HEK293 (cell line): ENCODE data around the gene TOX4.
A peak's percentile ranks its signal among the peaks of the same experiment; 100 is the strongest.

ENCODE experiments used
- GFI1B ChIP-seq: fragments of 450-650 bp; formaldehyde crosslinking; IDR thresholded peaks from 2 replicates; pipeline ENCODE4 v1.5.1; 2016; ENCODE audit warnings: missing biosample characterization, missing genetic modification characterization
- GLIS2 ChIP-seq: fragments of 450-650 bp; formaldehyde crosslinking; IDR thresholded peaks from 2 replicates; pipeline ENCODE4 v1.5.1; 2016; ENCODE audit warnings: missing biosample characterization, missing genetic modification characterization
- SP2 ChIP-seq: fragments of 450-650 bp; formaldehyde crosslinking; IDR thresholded peaks from 2 replicates; pipeline ENCODE4 v1.5.1; 2016; ENCODE audit warnings: missing biosample characterization, missing genetic modification characterization
- YY2 ChIP-seq: fragments of 450-650 bp; formaldehyde crosslinking; IDR thresholded peaks from 2 replicates; pipeline ENCODE4 v1.5.1; 2016; ENCODE audit warnings: missing biosample characterization, missing genetic modification characterization
- ZFP3 ChIP-seq: fragments of 450-650 bp; formaldehyde crosslinking; IDR thresholded peaks from 2 replicates; pipeline ENCODE4 v1.5.1; 2016; ENCODE audit warnings: low read depth, missing biosample characterization, missing genetic modification characterization
- ZFP69B ChIP-seq: fragments of 450-650 bp; formaldehyde crosslinking; IDR thresholded peaks from 2 replicates; pipeline ENCODE4 v1.5.1; 2016; ENCODE audit warnings: missing biosample characterization, missing genetic modification characterization
- ZNF132 ChIP-seq: fragments of 450-650 bp; formaldehyde crosslinking; IDR thresholded peaks from 2 replicates; pipeline ENCODE4 v1.5.1; 2017; ENCODE audit warnings: missing biosample characterization, missing genetic modification characterization, borderline replicate concordance
- ZNF146 ChIP-seq: fragments of 450-650 bp; formaldehyde crosslinking; IDR thresholded peaks from 2 replicates; pipeline ENCODE4 v1.5.1; 2016; ENCODE audit warnings: missing biosample characterization, missing genetic modification characterization
- ZNF184 ChIP-seq: fragments of 450-650 bp; IDR thresholded peaks from 2 replicates; pipeline ENCODE4 v1.5.1; 2018; ENCODE audit warnings: missing biosample characterization, mild to moderate bottlenecking, missing genetic modification characterization
- ZNF211 ChIP-seq: fragments of 450-650 bp; formaldehyde crosslinking; IDR thresholded peaks from 2 replicates; pipeline ENCODE4 v1.5.1; 2016; ENCODE audit warnings: low read depth, missing biosample characterization, missing genetic modification characterization
- ZNF394 ChIP-seq: fragments of 450-650 bp; formaldehyde crosslinking; IDR thresholded peaks from 2 replicates; pipeline ENCODE4 v1.5.1; 2016; ENCODE audit warnings: missing biosample characterization, missing genetic modification characterization, mild to moderate bottlenecking, moderate library complexity, borderline replicate concordance
- ZNF423 ChIP-seq: fragments of 450-650 bp; formaldehyde crosslinking; IDR thresholded peaks from 2 replicates; pipeline ENCODE4 v1.5.1; 2016; ENCODE audit warnings: missing biosample characterization, missing genetic modification characterization
- ZNF530 ChIP-seq: fragments of 450-650 bp; formaldehyde crosslinking; IDR thresholded peaks from 2 replicates; pipeline ENCODE4 v1.5.1; 2016; ENCODE audit warnings: low read depth, missing biosample characterization, missing genetic modification characterization
- ZNF585B ChIP-seq: fragments of 450-650 bp; formaldehyde crosslinking; IDR thresholded peaks from 2 replicates; pipeline ENCODE4 v1.5.1; 2016; ENCODE audit warnings: missing biosample characterization, missing genetic modification characterization
- ZNF600 ChIP-seq: fragments of 450-650 bp; formaldehyde crosslinking; IDR thresholded peaks from 2 replicates; pipeline ENCODE4 v1.5.1; 2016; ENCODE audit warnings: missing biosample characterization, missing genetic modification characterization
- ZNF707 ChIP-seq: fragments of 450-650 bp; formaldehyde crosslinking; IDR thresholded peaks from 2 replicates; pipeline ENCODE4 v1.5.1; 2016; ENCODE audit warnings: missing biosample characterization, missing genetic modification characterization
- TF ChIP-seq, protein P1 (sequence below): fragments of 450-650 bp; formaldehyde crosslinking; conservative IDR thresholded peaks from 2 replicates; pipeline ENCODE4 v1.5.1; 2016; ENCODE audit warnings: low read depth, missing biosample characterization, missing genetic modification characterization
- TF ChIP-seq, protein P2 (sequence below): fragments of 450-650 bp; formaldehyde crosslinking; IDR thresholded peaks from 2 replicates; pipeline ENCODE4 v1.5.0; 2017; ENCODE audit warnings: missing biosample characterization, missing genetic modification characterization, borderline replicate concordance
- TF ChIP-seq, protein P3 (sequence below): fragments of 450-650 bp; formaldehyde crosslinking; IDR thresholded peaks from 2 replicates; pipeline ENCODE4 v1.5.1; 2016; ENCODE audit warnings: missing biosample characterization, missing genetic modification characterization
- TF ChIP-seq, protein P4 (sequence below): fragments of 450-650 bp; formaldehyde crosslinking; optimal IDR thresholded peaks from 2 replicates; pipeline ENCODE3; 2016; ENCODE audit warnings: missing biosample characterization, mild to moderate bottlenecking, missing genetic modification characterization
- TF ChIP-seq, protein P5 (sequence below): fragments of 450-650 bp; formaldehyde crosslinking; IDR thresholded peaks from 2 replicates; pipeline ENCODE4 v1.5.1; 2016; ENCODE audit warnings: missing biosample characterization, missing genetic modification characterization
- TF ChIP-seq, protein P6 (sequence below): IDR thresholded peaks from 2 replicates; pipeline ENCODE4 v1.6.1; 2011; ENCODE audit warnings: mild to moderate bottlenecking, low read depth, low read length, borderline replicate concordance
- TF ChIP-seq, protein P7 (sequence below): fragments of 450-650 bp; formaldehyde crosslinking; IDR thresholded peaks from 2 replicates; pipeline ENCODE4 v1.5.1; 2017; ENCODE audit warnings: missing biosample characterization, mild to moderate bottlenecking, missing genetic modification characterization, moderate library complexity

Gene TOX4

DNA sequence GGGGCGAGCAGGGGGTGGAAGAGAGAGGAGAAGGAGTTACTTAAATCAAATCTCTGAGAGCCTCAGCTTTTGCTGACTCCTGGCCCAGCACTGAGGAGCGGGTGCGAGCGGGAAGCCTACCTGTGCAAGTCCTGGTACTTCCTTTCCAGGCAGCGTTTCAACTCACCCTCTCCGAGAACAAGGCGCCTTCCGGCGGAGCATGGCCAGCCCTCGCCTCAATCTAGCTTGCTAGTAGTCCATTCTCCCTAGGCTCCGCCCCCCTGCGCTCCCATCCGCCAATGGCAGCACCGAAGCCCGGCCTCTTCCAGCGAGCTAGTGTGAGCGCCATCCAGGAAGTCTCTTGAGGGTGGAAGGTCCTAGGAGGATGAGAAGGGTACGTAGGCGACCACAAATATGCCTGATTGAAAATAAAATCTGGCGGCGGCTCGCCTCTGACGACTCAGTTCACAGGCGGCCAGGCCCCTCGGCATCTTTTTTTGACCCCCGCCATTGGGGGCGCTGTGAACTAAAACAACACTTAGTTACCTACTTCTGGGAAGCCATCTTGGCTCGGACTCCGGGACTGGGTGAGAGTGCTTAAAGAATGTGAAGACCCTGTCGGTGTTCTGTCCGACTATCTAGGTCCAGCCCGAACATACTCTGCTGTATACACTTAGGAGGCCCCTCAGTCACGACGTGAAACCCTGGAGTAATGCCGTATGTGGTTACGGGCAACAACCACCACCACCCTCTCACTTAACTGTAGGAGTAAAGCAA is 20.9 kb upstream of the TOX4 start, which contains the start of gene CHD8 (continued):
- TF ChIP-seq, protein P1, sequence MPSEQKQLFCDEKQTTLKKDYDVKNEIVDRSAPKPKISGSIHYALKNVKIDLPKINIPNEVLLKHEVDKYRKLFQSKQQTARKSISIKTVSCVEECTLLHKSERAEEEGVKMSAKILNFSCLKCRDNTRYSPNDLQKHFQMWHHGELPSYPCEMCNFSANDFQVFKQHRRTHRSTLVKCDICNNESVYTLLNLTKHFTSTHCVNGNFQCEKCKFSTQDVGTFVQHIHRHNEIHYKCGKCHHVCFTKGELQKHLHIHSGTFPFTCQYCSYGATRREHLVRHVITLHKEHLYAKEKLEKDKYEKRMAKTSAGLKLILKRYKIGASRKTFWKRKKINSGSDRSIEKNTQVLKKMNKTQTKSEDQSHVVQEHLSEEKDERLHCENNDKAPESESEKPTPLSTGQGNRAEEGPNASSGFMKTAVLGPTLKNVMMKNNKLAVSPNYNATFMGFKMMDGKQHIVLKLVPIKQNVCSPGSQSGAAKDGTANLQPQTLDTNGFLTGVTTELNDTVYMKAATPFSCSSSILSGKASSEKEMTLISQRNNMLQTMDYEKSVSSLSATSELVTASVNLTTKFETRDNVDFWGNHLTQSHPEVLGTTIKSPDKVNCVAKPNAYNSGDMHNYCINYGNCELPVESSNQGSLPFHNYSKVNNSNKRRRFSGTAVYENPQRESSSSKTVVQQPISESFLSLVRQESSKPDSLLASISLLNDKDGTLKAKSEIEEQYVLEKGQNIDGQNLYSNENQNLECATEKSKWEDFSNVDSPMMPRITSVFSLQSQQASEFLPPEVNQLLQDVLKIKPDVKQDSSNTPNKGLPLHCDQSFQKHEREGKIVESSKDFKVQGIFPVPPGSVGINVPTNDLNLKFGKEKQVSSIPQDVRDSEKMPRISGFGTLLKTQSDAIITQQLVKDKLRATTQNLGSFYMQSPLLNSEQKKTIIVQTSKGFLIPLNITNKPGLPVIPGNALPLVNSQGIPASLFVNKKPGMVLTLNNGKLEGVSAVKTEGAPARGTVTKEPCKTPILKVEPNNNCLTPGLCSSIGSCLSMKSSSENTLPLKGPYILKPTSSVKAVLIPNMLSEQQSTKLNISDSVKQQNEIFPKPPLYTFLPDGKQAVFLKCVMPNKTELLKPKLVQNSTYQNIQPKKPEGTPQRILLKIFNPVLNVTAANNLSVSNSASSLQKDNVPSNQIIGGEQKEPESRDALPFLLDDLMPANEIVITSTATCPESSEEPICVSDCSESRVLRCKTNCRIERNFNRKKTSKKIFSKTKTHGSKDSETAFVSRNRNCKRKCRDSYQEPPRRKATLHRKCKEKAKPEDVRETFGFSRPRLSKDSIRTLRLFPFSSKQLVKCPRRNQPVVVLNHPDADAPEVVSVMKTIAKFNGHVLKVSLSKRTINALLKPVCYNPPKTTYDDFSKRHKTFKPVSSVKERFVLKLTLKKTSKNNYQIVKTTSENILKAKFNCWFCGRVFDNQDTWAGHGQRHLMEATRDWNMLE (tag by site-specific recombination): peak; percentile 54
- TF ChIP-seq, protein P2, sequence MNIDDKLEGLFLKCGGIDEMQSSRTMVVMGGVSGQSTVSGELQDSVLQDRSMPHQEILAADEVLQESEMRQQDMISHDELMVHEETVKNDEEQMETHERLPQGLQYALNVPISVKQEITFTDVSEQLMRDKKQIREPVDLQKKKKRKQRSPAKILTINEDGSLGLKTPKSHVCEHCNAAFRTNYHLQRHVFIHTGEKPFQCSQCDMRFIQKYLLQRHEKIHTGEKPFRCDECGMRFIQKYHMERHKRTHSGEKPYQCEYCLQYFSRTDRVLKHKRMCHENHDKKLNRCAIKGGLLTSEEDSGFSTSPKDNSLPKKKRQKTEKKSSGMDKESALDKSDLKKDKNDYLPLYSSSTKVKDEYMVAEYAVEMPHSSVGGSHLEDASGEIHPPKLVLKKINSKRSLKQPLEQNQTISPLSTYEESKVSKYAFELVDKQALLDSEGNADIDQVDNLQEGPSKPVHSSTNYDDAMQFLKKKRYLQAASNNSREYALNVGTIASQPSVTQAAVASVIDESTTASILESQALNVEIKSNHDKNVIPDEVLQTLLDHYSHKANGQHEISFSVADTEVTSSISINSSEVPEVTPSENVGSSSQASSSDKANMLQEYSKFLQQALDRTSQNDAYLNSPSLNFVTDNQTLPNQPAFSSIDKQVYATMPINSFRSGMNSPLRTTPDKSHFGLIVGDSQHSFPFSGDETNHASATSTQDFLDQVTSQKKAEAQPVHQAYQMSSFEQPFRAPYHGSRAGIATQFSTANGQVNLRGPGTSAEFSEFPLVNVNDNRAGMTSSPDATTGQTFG: no peak
- TF ChIP-seq, protein P3, sequence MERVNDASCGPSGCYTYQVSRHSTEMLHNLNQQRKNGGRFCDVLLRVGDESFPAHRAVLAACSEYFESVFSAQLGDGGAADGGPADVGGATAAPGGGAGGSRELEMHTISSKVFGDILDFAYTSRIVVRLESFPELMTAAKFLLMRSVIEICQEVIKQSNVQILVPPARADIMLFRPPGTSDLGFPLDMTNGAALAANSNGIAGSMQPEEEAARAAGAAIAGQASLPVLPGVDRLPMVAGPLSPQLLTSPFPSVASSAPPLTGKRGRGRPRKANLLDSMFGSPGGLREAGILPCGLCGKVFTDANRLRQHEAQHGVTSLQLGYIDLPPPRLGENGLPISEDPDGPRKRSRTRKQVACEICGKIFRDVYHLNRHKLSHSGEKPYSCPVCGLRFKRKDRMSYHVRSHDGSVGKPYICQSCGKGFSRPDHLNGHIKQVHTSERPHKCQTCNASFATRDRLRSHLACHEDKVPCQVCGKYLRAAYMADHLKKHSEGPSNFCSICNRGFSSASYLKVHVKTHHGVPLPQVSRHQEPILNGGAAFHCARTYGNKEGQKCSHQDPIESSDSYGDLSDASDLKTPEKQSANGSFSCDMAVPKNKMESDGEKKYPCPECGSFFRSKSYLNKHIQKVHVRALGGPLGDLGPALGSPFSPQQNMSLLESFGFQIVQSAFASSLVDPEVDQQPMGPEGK (tag by site-specific recombination): peak; percentile 63
- TF ChIP-seq ZNF146 (tag by site-specific recombination) (no peak), ZNF530 (no peak), ZNF585B (tag by site-specific recombination) (no peak), ZNF132 (no peak), ZFP3 (no peak), ZFP69B (no peak), ZNF423 (no peak), ZNF184 (peak; percentile 29; the same call in 1 of the 2 replicates), ZNF211 (tag by site-specific recombination) (no peak), SP2 (peak; percentile 94), GFI1B (tag by site-specific recombination) (no peak), YY2 (tag by site-specific recombination) (no peak; the same call in 1 of the 2 replicates), ZNF707 (no peak), GLIS2 (tag by site-specific recombination) (no peak), ZNF394 (tag by site-specific recombination) (0 out of 2 replicates have a peak, but pooled peaks have one; percentile 18), ZNF600 (tag by site-specific recombination) (peak; percentile 24)
- TF ChIP-seq, protein P4, sequence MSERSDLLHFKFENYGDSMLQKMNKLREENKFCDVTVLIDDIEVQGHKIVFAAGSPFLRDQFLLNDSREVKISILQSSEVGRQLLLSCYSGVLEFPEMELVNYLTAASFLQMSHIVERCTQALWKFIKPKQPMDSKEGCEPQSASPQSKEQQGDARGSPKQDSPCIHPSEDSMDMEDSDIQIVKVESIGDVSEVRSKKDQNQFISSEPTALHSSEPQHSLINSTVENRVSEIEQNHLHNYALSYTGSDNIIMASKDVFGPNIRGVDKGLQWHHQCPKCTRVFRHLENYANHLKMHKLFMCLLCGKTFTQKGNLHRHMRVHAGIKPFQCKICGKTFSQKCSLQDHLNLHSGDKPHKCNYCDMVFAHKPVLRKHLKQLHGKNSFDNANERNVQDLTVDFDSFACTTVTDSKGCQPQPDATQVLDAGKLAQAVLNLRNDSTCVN: peak; percentile 36
- TF ChIP-seq, protein P5, sequence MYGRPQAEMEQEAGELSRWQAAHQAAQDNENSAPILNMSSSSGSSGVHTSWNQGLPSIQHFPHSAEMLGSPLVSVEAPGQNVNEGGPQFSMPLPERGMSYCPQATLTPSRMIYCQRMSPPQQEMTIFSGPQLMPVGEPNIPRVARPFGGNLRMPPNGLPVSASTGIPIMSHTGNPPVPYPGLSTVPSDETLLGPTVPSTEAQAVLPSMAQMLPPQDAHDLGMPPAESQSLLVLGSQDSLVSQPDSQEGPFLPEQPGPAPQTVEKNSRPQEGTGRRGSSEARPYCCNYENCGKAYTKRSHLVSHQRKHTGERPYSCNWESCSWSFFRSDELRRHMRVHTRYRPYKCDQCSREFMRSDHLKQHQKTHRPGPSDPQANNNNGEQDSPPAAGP (tag by site-specific recombination): 0 out of 2 replicates have a peak, but pooled peaks have one; percentile 4
- TF ChIP-seq, protein P6, sequence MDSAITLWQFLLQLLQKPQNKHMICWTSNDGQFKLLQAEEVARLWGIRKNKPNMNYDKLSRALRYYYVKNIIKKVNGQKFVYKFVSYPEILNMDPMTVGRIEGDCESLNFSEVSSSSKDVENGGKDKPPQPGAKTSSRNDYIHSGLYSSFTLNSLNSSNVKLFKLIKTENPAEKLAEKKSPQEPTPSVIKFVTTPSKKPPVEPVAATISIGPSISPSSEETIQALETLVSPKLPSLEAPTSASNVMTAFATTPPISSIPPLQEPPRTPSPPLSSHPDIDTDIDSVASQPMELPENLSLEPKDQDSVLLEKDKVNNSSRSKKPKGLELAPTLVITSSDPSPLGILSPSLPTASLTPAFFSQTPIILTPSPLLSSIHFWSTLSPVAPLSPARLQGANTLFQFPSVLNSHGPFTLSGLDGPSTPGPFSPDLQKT: no peak
- TF ChIP-seq, protein P7, sequence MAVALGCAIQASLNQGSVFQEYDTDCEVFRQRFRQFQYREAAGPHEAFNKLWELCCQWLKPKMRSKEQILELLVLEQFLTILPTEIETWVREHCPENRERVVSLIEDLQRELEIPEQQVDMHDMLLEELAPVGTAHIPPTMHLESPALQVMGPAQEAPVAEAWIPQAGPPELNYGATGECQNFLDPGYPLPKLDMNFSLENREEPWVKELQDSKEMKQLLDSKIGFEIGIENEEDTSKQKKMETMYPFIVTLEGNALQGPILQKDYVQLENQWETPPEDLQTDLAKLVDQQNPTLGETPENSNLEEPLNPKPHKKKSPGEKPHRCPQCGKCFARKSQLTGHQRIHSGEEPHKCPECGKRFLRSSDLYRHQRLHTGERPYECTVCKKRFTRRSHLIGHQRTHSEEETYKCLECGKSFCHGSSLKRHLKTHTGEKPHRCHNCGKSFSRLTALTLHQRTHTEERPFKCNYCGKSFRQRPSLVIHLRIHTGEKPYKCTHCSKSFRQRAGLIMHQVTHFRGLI: no peak
